ENCODE data around the gene XCL1.

XCL1 gene

GRCh38 chr1:168603501-168604110 is 27.2 kb downstream of the XCL1 start:
- peak; percentile 19 to 47 for DNase-seq (ENCODE audit: extremely low read depth in 1 of 2, low read depth in 1 of 2)

GRCh38 chr1:168605443-168605842 is 29.0 kb downstream of the XCL1 start:
- no peak for DNase-seq (ENCODE audit: extremely low read depth in 1 of 2, low read depth in 1 of 2)

- DNase-seq (ENCODE audit: extremely low read depth in 1 of 2, low read depth in 1 of 2): no peak
Observed at GRCh38 chr1:168606096-168606495, 29.7 kb downstream of the XCL1 start.

GRCh38 chr1:168607872-168608428 is 31.5 kb downstream of the XCL1 start:
- DNase-seq (ENCODE audit: extremely low read depth in 1 of 2, low read depth in 1 of 2): no peak

- no peak for DNase-seq (ENCODE audit: extremely low read depth in 1 of 2, low read depth in 1 of 2)
Observed at GRCh38 chr1:168608796-168609715, 32.7 kb downstream of the XCL1 start.

- no peak for DNase-seq (ENCODE audit: extremely low read depth in 1 of 2, low read depth in 1 of 2)
Observed at GRCh38 chr1:168609741-168610510, 33.5 kb downstream of the XCL1 start.

GRCh38 chr1:168613038-168613451 is 36.6 kb downstream of the XCL1 start:
- no peak for DNase-seq (ENCODE audit: extremely low read depth in 1 of 2, low read depth in 1 of 2)

GRCh38 chr1:168613691-168614231 is 37.4 kb downstream of the XCL1 start:
- no peak for DNase-seq (ENCODE audit: extremely low read depth in 1 of 2, low read depth in 1 of 2)

- no peak for DNase-seq (ENCODE audit: extremely low read depth in 1 of 2, low read depth in 1 of 2)
Observed at GRCh38 chr1:168614235-168614634, 37.8 kb downstream of the XCL1 start.

- no peak for DNase-seq (ENCODE audit: extremely low read depth in 1 of 2, low read depth in 1 of 2)
Observed at GRCh38 chr1:168615965-168616364, 39.6 kb downstream of the XCL1 start.

- DNase-seq (ENCODE audit: extremely low read depth in 1 of 2, low read depth in 1 of 2): no peak
Observed at GRCh38 chr1:168617974-168618750, 41.8 kb downstream of the XCL1 start.

- no peak for DNase-seq (ENCODE audit: extremely low read depth in 1 of 2, low read depth in 1 of 2)
Observed at GRCh38 chr1:168618886-168619285, 42.5 kb downstream of the XCL1 start.

GRCh38 chr1:168621356-168621755 is 45.0 kb downstream of the XCL1 start:
- DNase-seq (ENCODE audit: extremely low read depth in 1 of 2, low read depth in 1 of 2): no peak

- no peak for DNase-seq (ENCODE audit: extremely low read depth in 1 of 2, low read depth in 1 of 2)
Observed at GRCh38 chr1:168623003-168623828, 46.8 kb downstream of the XCL1 start.

- no peak for DNase-seq (ENCODE audit: extremely low read depth in 1 of 2, low read depth in 1 of 2)
Observed at GRCh38 chr1:168623831-168624230, 47.4 kb downstream of the XCL1 start.

GRCh38 chr1:168626326-168626725 is 49.9 kb downstream of the XCL1 start:
- DNase-seq (ENCODE audit: extremely low read depth in 1 of 2, low read depth in 1 of 2): no peak

- DNase-seq (ENCODE audit: extremely low read depth in 1 of 2, low read depth in 1 of 2): no peak
Observed at GRCh38 chr1:168627370-168627769, 51.0 kb downstream of the XCL1 start.

GRCh38 chr1:168628807-168629206 is 52.4 kb downstream of the XCL1 start:
- peak in 1 of 2 donors; percentile 16 for DNase-seq (ENCODE audit: extremely low read depth in 1 of 2, low read depth in 1 of 2)

- no peak for DNase-seq (ENCODE audit: extremely low read depth in 1 of 2, low read depth in 1 of 2)
Observed at GRCh38 chr1:168629466-168629865, 53.1 kb downstream of the XCL1 start.

Data from stimulated activated CD8-positive, alpha-beta memory T cell treated with anti-CD3 and anti-CD28 coated beads, Interleukin-7, amount 100 ng/mL, for 48 hours (primary cell).